GM12801 (cell line): ENCODE measurements around the gene METRN.

ENCODE experiments used
- CTCF ChIP-seq: IDR thresholded peaks from one replicate; pipeline ENCODE4 v1.5.1; 2011; ENCODE audit warnings: control low read depth; ENCODE audit not compliant: insufficient read length; ENCODE audit errors: extremely low read depth

The METRN gene

GRCh38 chr16:670485-671352 lies 44.2 kb upstream of the METRN start:
- no peak for TF ChIP-seq CTCF

GRCh38 chr16:671353-672131 lies 43.4 kb upstream of the METRN start:
- TF ChIP-seq CTCF, result no peak

- TF ChIP-seq CTCF, result no peak
These were observed 42.5 kb upstream of the METRN start for GRCh38 chr16:672371-672770.

- no peak for TF ChIP-seq CTCF
These were observed 42.1 kb upstream of the METRN start for GRCh38 chr16:672851-673250.

GRCh38 chr16:673399-673991 lies 41.4 kb upstream of the METRN start:
- no peak for TF ChIP-seq CTCF

- TF ChIP-seq CTCF, result no peak
These were observed 40.6 kb upstream of the METRN start for GRCh38 chr16:674214-674881.
